Muscle of back (tissue), 11 donors: Measurements from ENCODE around the gene SUPT3H. TPM values are rescaled to one million over a fixed set of nuclear protein-coding genes. Genes with fewer than 3 reads are reported as not detected.
A peak's percentile ranks its signal among the peaks of the same experiment; 100 is the strongest.

Source experiments
- DNase-seq, 3 donors: peaks; one replicate each; pipeline versions ENCODE4 v3.0.0 to v3.0.0-alpha.2; 2013
- polyA plus RNA-seq, 10 donors: library from polyadenylated mRNA; unstranded; fragments of 120-200 nt; gene quantifications; one replicate each; pipeline ENCODE4 v1.2.1, GENCODE V29; 2013; ENCODE audit not compliant: insufficient read length in 10 of 10

The SUPT3H gene
- polyA plus RNA-seq, 10 donors, result 9.7 to 13.7 (median 11.6) TPM

GRCh38 chr6:44797746-44798145 lies 580.0 kb downstream of the SUPT3H start:
- DNase-seq, result no peak

GRCh38 chr6:44795326-44795725 lies 582.4 kb downstream of the SUPT3H start:
- no peak for DNase-seq

- peak in 1 of 3 donors; percentile 41 for DNase-seq
Observed at GRCh38 chr6:44789806-44790205, 587.9 kb downstream of the SUPT3H start.

GRCh38 chr6:44789061-44789460 lies 588.7 kb downstream of the SUPT3H start:
- no peak for DNase-seq

- no peak for DNase-seq
Observed at GRCh38 chr6:44788387-44788981, 589.2 kb downstream of the SUPT3H start.

- DNase-seq, result no peak
Observed at GRCh38 chr6:44787254-44787834, 590.4 kb downstream of the SUPT3H start.

GRCh38 chr6:44785130-44785529 lies 592.6 kb downstream of the SUPT3H start:
- no peak for DNase-seq

GRCh38 chr6:44784195-44784594 lies 593.5 kb downstream of the SUPT3H start:
- DNase-seq, result no peak

- no peak for DNase-seq
Observed at GRCh38 chr6:44782892-44783291, 594.8 kb downstream of the SUPT3H start.

GRCh38 chr6:44781912-44782597 lies 595.7 kb downstream of the SUPT3H start:
- DNase-seq, result no peak

- DNase-seq, result no peak
Observed at GRCh38 chr6:44780161-44780560, 597.6 kb downstream of the SUPT3H start.

- DNase-seq, result no peak
Observed at GRCh38 chr6:44779130-44779826, 598.5 kb downstream of the SUPT3H start.

Other genes starting within 250 kb of the SUPT3H start
- gene RUNX2, start 49.6 kb downstream of the SUPT3H start, polyA plus RNA-seq, result 1 to 10 TPM in 5 of 10 donors, under 1 TPM in 5; 0.45 to 3.0 (median 0.83) TPM